BJ (cell line): Measurements from ENCODE around the gene TTF2. TPM values are rescaled to one million over a fixed set of nuclear protein-coding genes. Genes with fewer than 3 reads are reported as not detected.
"Not testable (repeated sequence)": the region's sequence is repeated elsewhere in the genome, so short reads cannot be mapped to it uniquely, and the experiment has no call there.

ENCODE experiments used
- CTCF ChIA-PET: fragments of 350-600 bp; formaldehyde crosslinking; extraction: SDS; loops from one replicate; lab custom pipeline; 2021; ENCODE audit warnings: antibody characterized with exemption, inconsistent platforms; lab: Yijun Ruan, JAX
- POLR2A ChIA-PET: fragments of 300-600 bp; sonication (Branson Sonifier 250); formaldehyde crosslinking; extraction: SDS; loops from one replicate; lab custom pipeline; 2021; ENCODE audit warnings: antibody characterized with exemption; lab: Charles Lee
- DNase-seq: peaks from one replicate; pipeline ENCODE4 v3.0.0-alpha.2; 2011; ENCODE audit warnings: low read depth
- H3K27me3 ChIP-seq: 2 replicates; pipeline ENCODE4 v1.6.0; 2011; ENCODE audit warnings: low read length; ENCODE audit not compliant: control insufficient read depth, insufficient read depth
- H3K36me3 ChIP-seq: 2 replicates; pipeline ENCODE4 v1.5.1; 2011; ENCODE audit warnings: low read length; ENCODE audit not compliant: control insufficient read depth, insufficient read depth
- H3K4me3 ChIP-seq: 2 replicates; pipeline ENCODE4 v1.5.1; 2011; ENCODE audit warnings: low read depth, mild to moderate bottlenecking, control low read depth, low read length
- polyA plus RNA-seq: library from polyadenylated mRNA; depleted of rRNA; stranded (reverse); fragments of >200 nt; gene quantifications from 2 replicates; pipeline ENCODE4 v1.2.3, GENCODE V29; 2011; rRNA removed
- small RNA-seq: library from RNA; depleted of rRNA; stranded (forward); fragments of <200 nt; gene quantifications from one replicate; pipeline ENCODE3, GENCODE V24; 2012; ENCODE audit warnings: low replicate concordance, low read depth; ENCODE audit not compliant: insufficient read length
- TF ChIP-seq, protein P1 (sequence below): IDR thresholded peaks from 2 replicates; pipeline ENCODE4 v1.5.1; 2011; ENCODE audit warnings: low read depth, mild to moderate bottlenecking, control low read depth, inconsistent platforms, low read length, moderate library complexity; ENCODE audit not compliant: insufficient read depth

Gene TTF2
- polyA plus RNA-seq, 1 experiment: 10.1 TPM

DNA sequence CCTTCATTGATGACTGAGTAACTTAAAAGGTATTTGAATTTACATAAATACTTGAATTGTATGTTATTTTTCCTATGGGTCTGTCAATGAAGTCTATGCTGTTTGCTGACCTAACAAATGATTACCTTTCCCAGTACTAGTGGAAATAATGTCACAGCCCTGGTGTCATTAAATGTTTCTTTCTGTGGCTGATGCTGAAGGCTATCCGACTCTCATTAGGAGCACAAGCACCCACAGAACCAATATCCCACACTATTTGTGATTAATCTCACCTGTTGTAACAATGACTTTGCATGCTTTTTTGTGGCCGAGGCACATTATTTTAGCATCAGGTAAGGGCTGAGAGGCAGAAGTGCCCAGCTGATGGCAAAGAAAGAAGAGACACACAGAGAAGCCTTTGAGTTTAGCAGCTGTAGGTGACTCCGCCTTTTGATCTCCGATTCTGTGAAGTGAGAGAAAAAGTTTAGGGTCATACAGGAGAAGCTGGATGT, 87.3 kb downstream of the TTF2 start:
- no peaks in the 10 kb centered on the region for H3K27me3 ChIP-seq
- H3K4me3 ChIP-seq: no peak overlapping the region
- CTCF ChIA-PET: interaction anchor here (1.5 to 2.1 kb wide), 3 partner anchors 19 to 137 kb away, joined by 5 to 9 read pairs (median 6); no protein-coding TSS in a partner anchor
- H3K36me3 ChIP-seq: no peaks in the 10 kb centered on the region
- POLR2A ChIA-PET: no interaction called here
- TF ChIP-seq, protein P1, sequence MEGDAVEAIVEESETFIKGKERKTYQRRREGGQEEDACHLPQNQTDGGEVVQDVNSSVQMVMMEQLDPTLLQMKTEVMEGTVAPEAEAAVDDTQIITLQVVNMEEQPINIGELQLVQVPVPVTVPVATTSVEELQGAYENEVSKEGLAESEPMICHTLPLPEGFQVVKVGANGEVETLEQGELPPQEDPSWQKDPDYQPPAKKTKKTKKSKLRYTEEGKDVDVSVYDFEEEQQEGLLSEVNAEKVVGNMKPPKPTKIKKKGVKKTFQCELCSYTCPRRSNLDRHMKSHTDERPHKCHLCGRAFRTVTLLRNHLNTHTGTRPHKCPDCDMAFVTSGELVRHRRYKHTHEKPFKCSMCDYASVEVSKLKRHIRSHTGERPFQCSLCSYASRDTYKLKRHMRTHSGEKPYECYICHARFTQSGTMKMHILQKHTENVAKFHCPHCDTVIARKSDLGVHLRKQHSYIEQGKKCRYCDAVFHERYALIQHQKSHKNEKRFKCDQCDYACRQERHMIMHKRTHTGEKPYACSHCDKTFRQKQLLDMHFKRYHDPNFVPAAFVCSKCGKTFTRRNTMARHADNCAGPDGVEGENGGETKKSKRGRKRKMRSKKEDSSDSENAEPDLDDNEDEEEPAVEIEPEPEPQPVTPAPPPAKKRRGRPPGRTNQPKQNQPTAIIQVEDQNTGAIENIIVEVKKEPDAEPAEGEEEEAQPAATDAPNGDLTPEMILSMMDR: no peak
- DNase-seq: no peak

DNA sequence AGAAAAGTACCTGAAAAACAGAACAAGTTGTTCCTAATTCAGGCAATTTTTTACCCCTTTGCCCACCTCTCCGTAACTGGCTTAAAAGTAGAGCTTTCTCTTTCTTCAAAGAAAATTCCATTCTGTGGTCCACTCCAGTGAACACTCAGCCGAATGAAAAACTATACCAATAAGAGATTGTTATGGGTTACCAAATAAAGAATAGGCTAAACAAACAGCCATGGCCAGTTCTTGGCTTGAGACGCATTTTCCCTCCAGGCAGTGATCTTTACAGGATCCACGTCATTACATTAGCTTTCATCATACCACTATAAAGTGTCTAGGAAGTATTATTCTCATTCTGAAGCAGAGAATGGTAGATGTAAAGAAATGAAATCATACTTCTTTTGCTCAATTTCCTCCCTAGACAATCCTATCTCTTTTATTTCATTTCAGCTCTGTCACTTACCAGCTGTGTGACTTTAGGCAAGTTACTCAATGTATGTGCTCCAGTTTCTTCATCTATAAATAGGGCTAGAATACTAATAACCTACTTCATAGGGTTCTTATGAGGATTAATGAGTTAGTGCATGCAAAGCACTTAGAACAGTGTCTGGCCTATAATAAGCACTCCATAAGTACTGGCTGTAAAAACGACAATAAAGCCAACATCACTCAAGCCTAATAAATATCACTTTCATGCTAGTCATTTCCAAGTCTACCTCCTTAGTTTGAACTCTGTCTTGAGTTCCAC, 87.9 kb downstream of the TTF2 start:
- CTCF ChIA-PET: interaction anchor here (1.5 to 2.1 kb wide), 2 partner anchors 19 to 137 kb away, joined by 5 to 9 read pairs; no protein-coding TSS in a partner anchor
- Histone ChIP-seq H3K27me3 (no peaks in the 10 kb centered on the region), H3K36me3 (no peaks in the 10 kb centered on the region), H3K4me3 (no peak overlapping the region)
- POLR2A ChIA-PET: no interaction called here
- TF ChIP-seq, protein P1: no peak
- peak; percentile 66 for DNase-seq

DNA sequence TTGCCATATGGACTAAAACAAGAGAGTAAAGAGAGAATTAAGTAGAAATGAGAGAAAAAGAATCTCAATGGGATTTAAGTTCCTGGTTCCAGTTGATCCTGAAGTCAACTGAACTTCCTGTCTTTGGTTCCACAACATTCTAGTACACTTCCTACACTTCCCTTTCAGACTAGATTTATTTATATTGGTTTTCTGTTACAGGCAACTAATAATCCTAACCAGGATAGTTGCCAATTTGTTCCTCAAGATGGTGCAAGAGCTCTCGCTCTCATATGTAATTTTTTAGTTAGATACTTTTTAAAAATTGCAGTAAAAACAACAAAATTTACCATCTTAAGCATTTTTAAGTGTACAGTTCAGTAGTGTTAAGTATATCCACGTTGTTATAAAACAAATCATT, 90.2 kb downstream of the TTF2 start:
- Histone ChIP-seq H3K4me3 (no peak overlapping the region), H3K27me3 (no peaks in the 10 kb centered on the region), H3K36me3 (no peaks in the 10 kb centered on the region)
- CTCF ChIA-PET: interaction anchor here (1.0 to 1.2 kb wide), 2 partner anchors 13 to 21 kb away, joined by 3 to 4 read pairs; no protein-coding TSS in a partner anchor
- POLR2A ChIA-PET: no interaction called here
- no peak for DNase-seq
- TF ChIP-seq, protein P1: no peak

DNA sequence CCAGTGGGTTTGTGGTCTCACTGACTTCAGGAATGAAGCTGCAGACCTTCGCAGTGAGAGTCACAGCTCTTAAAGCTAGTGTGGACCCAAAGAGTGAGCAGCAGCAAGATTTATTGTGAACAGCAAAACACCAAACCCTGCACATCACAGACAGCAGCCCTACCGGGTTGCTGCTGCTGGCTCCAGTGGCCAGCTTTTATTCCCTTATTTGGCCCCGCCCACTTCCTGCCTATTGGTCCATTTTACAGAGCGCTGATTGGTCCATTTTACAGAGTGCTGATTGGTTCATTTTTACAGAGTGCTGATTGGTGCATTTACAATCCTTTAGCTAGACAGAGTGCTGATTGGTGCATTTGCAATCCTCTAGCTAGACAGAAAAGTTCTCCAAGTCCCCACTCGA, 91.2 kb downstream of the TTF2 start:
- DNase-seq, H3K36me3 ChIP-seq, H3K4me3 ChIP-seq, H3K27me3 ChIP-seq, POLR2A ChIA-PET: not testable (repeated sequence)
- CTCF ChIA-PET: interaction anchor here (0.8 kb wide), 1 partner anchor 133 kb away, joined by 3 read pairs; no protein-coding TSS in a partner anchor

Small RNA genes lying within 50 kb of the gene (small RNA-seq; reads per million reads assigned to genes)
- 37.7 reads per million, percentile 87 among the genes with 10 or more reads in this experiment for gene MIR942

Other genes starting within 250 kb of the TTF2 start
- 3.1 and 4.9 TPM in 2 replicates for gene PTGFRN, start 150.4 kb upstream of the TTF2 start, polyA plus RNA-seq
- gene CD101, start 58.6 kb upstream of the TTF2 start, polyA plus RNA-seq: 0.12 TPM in 1 of 2 replicates, not detected in the other
- gene TRIM45, start 61.4 kb downstream of the TTF2 start, polyA plus RNA-seq: 3.3 and 3.8 TPM in 2 replicates
- not detected in 2 replicates for gene VTCN1, start 150.6 kb downstream of the TTF2 start, polyA plus RNA-seq